ENCODE data around the gene KNCN. TPM values are rescaled to one million over a fixed set of nuclear protein-coding genes. Genes with fewer than 3 reads are reported as not detected.

KNCN gene
- polyA plus RNA-seq, 1 experiment: not detected

GRCh38 chr1:46520063-46520911, 31.2 kb downstream of the KNCN start:
- ChIA-PET POLR2A (no interaction called here), CTCF (interaction anchor here (0.7 to 2.2 kb wide), 6 partner anchors 9 to 114 kb away, joined by 3 to 12 read pairs (median 6); no protein-coding TSS in a partner anchor)
- DNase-seq (ENCODE audit: low read depth, low spot score): peak; percentile 27
- no peak for TF ChIP-seq CTCF (IDR thresholded peaks at IDR 0.05; ENCODE audit: low read depth, low read length)
- Histone ChIP-seq H3K27me3 (ENCODE audit: control insufficient read depth, insufficient read depth, low read length) (peaks cover 25% of the 10 kb centered on the region), H3K4me3 (ENCODE audit: low read depth, low read length) (no peak overlapping the region), H3K9me3 (ENCODE audit: control insufficient read depth, insufficient read depth, low read length) (no peaks in the 10 kb centered on the region), H3K27ac (ENCODE audit: low read depth, low read length) (peak overlapping the region; percentile 11)

GRCh38 chr1:46519209-46519608, 32.2 kb downstream of the KNCN start:
- POLR2A ChIA-PET: no interaction called here
- TF ChIP-seq CTCF (IDR thresholded peaks at IDR 0.05; ENCODE audit: low read depth, low read length): no peak

GRCh38 chr1:46517932-46518498, 33.4 kb downstream of the KNCN start:
- POLR2A ChIA-PET: no interaction called here
- CTCF ChIA-PET: interaction anchor here (2.2 kb wide), 1 partner anchor 9 kb away, joined by 8 read pairs; no protein-coding TSS in a partner anchor
- TF ChIP-seq CTCF (IDR thresholded peaks at IDR 0.05; ENCODE audit: low read depth, low read length): no peak

More at GRCh38 chr1:46519209-46519608, 32.2 kb downstream of the KNCN start:
- CTCF ChIA-PET: interaction anchor here (1.1 to 2.2 kb wide), 4 partner anchors 8 to 113 kb away, joined by 3 to 10 read pairs (median 6); no protein-coding TSS in a partner anchor
- Histone ChIP-seq H3K4me3 (ENCODE audit: low read depth, low read length) (no peak overlapping the region), H3K9me3 (ENCODE audit: control insufficient read depth, insufficient read depth, low read length) (no peaks in the 10 kb centered on the region), H3K27me3 (ENCODE audit: control insufficient read depth, insufficient read depth, low read length) (peaks cover 22% of the 10 kb centered on the region), H3K27ac (ENCODE audit: low read depth, low read length) (no peak overlapping the region)
- no peak for DNase-seq (ENCODE audit: low read depth, low spot score)

GRCh38 chr1:46517010-46517600, 34.3 kb downstream of the KNCN start:
- H3K27me3 ChIP-seq (ENCODE audit: control insufficient read depth, insufficient read depth, low read length): peaks cover 24% of the 10 kb centered on the region
- no peak overlapping the region for H3K27ac ChIP-seq (ENCODE audit: low read depth, low read length)
- H3K9me3 ChIP-seq (ENCODE audit: control insufficient read depth, insufficient read depth, low read length): no peaks in the 10 kb centered on the region; the same call in 1 of the 2 replicates
- no peak overlapping the region for H3K4me3 ChIP-seq (ENCODE audit: low read depth, low read length)
- no peak for DNase-seq (ENCODE audit: low read depth, low spot score)
- ChIA-PET POLR2A (no interaction called here), CTCF (interaction anchor here (2.2 kb wide), 1 partner anchor 10 kb away, joined by 8 read pairs; no protein-coding TSS in a partner anchor)
- no peak for TF ChIP-seq CTCF (IDR thresholded peaks at IDR 0.05; ENCODE audit: low read depth, low read length)

More at GRCh38 chr1:46517932-46518498, 33.4 kb downstream of the KNCN start:
- peaks cover 22% of the 10 kb centered on the region for H3K27me3 ChIP-seq (ENCODE audit: control insufficient read depth, insufficient read depth, low read length)
- H3K9me3 ChIP-seq (ENCODE audit: control insufficient read depth, insufficient read depth, low read length): no peaks in the 10 kb centered on the region
- H3K27ac ChIP-seq (ENCODE audit: low read depth, low read length): no peak overlapping the region
- no peak overlapping the region for H3K4me3 ChIP-seq (ENCODE audit: low read depth, low read length)
- DNase-seq (ENCODE audit: low read depth, low spot score): no peak

All from AG04450 (cell line).